SHP77 (cell line): Measurements from ENCODE around the gene MRPL10.
A peak's percentile ranks its signal among the peaks of the same experiment; 100 is the strongest.

Experiments used
- DNase-seq, 2 experiments: peaks; one replicate each; lab custom pipeline; 2025; lab: John Stamatoyannopoulos, UW

The MRPL10 gene

GRCh38 chr17:47857551-47858455 lies 26.5 kb upstream of the MRPL10 start:
- DNase-seq: no peak

DNA sequence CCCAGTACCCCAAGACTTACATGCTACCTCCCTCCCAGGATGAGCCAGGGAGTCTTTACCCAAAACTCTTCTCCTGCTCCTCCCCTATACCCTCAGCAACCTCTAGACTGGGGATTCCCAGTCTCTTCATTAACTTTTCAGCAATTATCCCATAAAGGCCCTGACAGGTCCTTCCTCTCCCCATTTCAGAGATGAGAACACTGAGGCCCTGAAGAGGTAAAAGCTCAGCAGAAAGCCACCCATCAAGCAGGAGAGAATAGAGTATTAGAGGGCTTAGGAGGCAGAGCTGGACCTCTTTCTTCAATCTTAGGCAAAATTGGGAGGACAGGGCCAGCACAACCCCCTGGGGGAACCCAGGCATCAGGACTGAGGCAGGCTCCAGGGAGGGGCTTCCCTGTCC lies 25.5 kb upstream of the MRPL10 start:
- DNase-seq: no peak

DNA sequence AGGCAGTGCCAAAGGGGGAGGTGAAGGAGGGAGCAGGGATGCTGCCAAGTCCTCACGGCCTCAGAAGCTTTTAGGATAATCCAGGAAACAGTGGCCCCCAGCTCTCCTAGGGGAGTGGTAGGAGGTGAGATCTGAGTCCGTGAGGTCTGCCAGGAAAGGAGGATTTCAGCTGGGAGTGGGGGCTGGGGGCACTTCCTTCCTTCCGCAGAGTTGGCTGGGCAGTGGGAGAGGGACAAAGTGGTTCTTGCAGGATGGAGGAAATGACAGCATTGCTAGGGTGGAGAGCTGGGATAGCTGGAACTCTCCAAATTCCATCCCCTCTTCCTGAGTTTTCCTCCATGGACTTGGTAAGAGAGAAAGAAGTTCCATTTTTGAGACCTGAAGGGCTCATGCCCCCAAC lies 24.4 kb upstream of the MRPL10 start:
- DNase-seq: no peak

- DNase-seq: no peak
These were observed 22.3 kb upstream of the MRPL10 start for GRCh38 chr17:47853616-47854015.

DNA sequence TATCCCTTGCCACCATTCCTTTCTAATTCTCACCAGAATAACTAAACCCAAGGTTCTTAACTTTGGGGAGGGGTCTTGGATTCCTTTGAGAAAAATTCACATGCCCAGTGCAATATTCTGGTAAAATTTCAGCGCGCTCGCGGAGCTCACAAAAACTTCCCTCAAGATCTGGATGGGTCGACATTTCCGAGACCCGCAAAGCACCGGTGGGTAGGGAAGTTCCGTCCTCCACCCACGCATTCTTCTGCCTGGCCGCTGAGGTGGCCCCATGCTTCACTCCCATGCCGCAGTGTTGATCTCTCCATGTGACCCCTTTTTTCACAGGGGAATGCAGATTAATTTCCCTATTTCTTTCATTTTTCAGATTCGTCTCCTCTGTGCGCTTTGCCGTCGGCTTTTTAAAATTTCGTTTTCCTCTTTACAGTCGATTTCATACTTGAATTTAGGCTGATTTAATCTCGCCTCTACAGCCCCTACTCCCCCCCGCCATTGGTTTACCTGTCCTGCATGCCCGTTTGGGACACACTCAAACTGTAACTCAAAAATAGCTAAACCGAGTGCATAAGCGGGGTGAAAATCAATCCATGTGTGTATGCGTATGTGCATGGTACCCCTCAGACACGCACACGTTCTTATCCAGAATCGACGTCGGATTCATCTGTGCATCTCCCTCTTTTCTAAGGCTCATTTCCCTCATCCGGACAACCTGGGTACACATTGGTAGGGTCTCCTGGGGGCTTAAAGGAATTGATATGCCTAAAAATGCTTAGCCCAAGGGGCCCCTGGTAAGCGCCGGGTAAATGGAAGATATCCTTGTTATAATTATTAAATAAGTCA lies 21.0 kb upstream of the MRPL10 start:
- DNase-seq: no peak

DNA sequence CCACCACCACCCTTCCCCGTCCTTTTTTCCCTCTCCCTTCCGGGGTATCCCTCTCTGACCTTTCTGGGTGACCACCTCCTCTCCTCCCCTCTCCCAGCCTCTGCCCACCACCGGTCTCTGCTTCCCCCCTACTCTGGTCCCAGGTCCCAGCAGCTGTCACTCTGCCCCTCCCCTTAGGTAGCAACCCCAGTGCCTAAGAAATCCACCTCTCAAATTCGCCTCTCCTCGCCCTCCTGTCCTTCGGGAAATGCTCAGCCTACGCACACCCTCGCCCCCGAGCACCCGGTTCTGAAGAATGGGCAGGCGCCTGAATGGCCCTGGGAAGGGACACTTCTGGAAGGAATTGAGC lies 20.4 kb upstream of the MRPL10 start:
- no peak for DNase-seq

GRCh38 chr17:47850692-47851573 lies 19.6 kb upstream of the MRPL10 start, which contains the start of gene SP6:
Gene SP6 (minus strand): TSS chr17:47851163. CDS start chr17:47848429, 2,734 bp downstream.
- peak; percentile 27 to 65 for DNase-seq

DNA sequence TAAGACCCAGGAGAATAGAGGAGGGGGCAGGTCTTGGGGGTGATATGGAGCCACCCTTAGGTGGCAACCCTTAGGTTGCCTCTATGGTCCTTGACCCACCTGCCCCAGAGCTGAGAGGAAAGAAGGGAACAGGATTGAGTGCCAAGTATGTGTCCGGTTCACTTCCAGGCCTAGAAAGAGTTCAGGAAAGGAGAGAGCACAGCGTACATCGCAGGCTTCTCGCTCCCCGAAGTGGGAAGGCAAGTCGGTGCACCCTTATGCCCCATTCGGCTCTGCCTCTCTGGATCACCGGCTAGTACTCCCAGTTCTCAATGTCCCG lies 19.0 kb upstream of the MRPL10 start:
- DNase-seq: no peak

- DNase-seq: no peak
These were observed 16.8 kb upstream of the MRPL10 start for GRCh38 chr17:47848198-47848513.

- DNase-seq: no peak
These were observed 16.2 kb upstream of the MRPL10 start for GRCh38 chr17:47847341-47848197.

GRCh38 chr17:47846716-47847340 lies 15.5 kb upstream of the MRPL10 start:
- no peak for DNase-seq

DNA sequence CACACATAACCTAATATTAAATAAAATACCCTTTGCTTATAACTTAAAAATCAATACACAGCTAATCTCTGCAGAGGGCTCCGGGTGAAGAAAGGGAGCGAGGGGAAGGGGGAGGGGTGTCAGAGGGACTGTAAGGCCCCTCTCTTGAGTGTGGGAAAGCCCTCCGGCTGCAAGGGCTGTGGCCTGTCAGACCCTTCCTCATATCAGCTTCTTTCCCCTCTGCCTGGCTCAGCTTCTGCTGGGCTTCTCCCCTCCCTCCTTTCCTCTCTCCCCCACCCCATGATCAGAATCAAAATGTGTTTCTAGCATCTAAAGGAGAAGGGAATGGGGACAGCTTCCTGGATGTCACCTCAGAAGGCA lies 14.4 kb upstream of the MRPL10 start:
- no peak for DNase-seq

DNA sequence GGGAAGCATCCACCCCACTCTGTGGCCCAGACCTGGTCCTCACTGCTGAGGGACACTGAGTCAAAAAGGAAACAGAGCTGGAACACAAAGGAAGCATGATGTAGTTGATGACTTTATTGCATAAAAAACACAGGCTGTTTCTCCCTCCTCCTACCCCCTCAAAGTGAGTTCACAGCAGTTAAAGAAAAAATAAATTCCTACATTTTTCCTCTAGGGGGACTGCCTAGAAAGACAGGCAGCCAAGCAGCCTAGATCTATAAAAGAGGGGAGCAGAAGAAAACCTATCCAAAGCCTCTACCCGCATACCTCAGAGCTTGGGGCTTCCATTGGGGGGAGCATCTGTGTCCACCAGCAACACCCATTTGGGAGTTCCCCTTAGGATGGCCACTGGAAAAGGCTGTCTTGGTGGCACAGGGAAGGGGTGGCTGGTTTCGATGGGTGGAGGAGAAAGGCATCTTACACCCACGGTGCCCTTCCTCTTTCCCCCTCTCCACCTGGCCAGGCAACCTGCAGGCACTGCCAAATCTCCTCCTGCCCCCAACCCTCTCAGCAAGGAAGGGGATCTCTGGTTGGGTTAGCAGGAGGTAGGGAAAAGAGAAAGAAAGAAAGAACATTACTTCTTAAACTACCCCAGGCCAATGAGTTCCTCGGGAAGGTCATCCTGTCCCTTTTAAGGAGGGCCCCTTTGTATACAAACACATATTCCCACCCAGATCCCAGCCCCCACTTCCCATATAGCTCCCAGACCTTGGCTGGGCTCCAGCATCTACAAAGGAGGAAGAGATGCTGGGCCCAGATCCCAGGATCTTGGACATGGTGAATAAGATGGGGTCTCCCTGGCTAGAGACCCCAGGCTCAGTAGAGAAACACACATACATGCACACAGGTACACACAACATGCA lies 13.7 kb upstream of the MRPL10 start:
- DNase-seq: peak in 1 of 2 experiments; percentile 15

DNA sequence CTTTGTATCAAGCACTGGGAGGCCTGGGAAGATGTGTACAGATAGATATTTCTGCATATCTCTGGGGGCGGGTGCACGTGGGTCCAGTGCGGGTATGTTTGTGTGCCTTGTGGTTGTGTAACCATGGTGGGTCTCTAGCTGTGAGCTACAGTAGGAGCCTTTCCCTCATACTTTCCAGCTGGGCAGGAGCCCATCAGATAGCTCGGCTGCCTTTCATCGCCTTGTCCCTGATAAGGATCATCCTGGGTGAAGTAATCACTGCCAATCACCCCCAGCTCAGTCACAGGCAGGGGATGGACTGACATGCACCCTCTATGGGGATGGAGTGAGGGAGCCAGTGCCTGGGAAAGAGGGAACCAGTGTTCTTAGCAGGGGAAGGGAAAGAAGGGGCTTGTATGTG lies 12.9 kb upstream of the MRPL10 start:
- no peak for DNase-seq

- no peak for DNase-seq
These were observed 12.0 kb upstream of the MRPL10 start for GRCh38 chr17:47843391-47843730.

GRCh38 chr17:47841488-47842291 lies 10.3 kb upstream of the MRPL10 start:
- DNase-seq: no peak

DNA sequence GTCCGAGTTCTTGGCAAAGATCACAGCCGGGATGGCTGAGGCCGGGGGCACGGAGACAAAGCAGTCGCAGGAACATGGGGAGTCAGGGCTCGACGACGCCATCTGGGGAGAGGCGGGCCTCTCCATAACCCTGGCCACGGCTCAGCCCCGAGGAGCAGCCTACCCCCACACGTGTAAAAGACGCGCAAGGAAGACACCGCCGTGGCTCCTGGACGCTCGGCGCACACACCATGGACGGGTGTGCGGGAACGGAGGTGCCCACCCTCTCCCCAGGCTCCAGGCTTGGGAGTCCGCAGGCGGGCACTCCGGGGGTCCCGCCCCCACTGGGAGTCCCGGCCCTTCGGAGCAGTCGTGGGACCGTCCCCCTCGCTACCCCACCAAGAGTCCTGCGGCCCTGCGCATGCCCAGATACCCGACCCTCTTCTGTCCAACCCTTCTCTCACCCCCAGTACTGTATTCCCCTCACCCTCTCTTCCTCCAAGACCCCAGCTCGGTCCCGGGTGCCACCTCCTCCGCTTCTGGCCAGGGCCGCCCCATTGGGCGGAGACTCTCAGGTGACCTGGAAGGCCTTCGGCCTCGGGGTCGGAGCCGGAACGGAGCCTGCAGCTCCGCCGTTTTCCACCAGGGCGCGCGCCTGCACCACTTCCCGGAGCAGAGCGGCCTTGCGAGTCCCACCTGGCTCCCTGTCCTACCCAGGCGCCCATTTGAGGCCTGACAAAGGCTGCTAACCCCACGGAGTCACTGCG lies 9.6 kb upstream of the MRPL10 start, which contains the start of gene SCRN2:
Gene SCRN2 (minus strand): TSS at position 532 of the 746 bp plus-strand sequence. CDS start 430 bp downstream, at position 102.
- peak; percentile 86 for DNase-seq

DNA sequence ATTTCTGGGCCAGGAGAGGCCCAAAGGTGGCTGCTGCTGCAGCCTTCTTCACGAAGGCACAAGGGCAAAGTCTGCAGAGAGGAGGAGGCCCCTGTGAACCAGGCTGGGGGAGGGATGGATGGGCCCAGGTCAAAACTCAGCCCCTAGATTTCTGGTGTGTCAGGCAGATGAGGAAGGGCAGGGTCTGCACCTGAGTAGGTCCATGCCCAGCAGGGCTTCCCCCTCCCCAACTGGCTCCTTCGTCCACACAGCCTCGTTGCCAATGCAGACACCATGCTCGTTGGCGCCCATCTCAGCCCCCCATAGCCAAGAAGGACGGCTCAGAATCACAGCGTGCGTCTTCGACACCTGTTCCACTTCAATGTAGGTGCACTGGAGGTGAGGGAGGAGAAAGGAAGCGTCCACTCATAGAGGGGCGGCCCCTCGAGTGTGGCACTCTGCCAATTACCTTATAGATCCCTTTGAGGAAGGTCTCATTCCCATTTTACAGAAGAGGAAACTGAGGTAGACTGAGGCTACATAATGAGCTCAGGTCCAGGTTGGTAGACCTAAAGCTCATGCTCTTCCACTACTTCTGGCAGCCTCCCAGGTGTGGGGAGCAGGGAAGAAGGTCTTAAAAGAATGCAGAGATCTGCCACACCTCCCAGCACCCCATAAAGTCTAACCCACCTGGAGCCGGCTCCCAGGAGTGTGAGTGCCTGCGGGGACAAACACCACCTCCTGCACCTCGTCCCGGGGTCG lies 8.8 kb upstream of the MRPL10 start:
- no peak for DNase-seq
